Suprapubic skin (tissue), 4 donors: ENCODE results near the gene CREG2. TPM values are rescaled to one million over a fixed set of nuclear protein-coding genes. Genes with fewer than 3 reads are reported as not detected.
A peak's percentile ranks its signal among the peaks of the same experiment; 100 is the strongest.

Experiments used
- DNase-seq, 2 donors: peaks; one replicate each; pipeline ENCODE4 v3.0.0-alpha.2; 2019; ENCODE audit warnings: low spot score in 2 of 2
- H3K27ac ChIP-seq: fragments of 200-600 bp; sonication (generic); one replicate; pipeline ENCODE4 v1.5.1; 2019
- H3K27me3 ChIP-seq: fragments of 200-600 bp; sonication (generic); one replicate; pipeline ENCODE4 v1.5.1; 2019
- H3K36me3 ChIP-seq: fragments of 200-600 bp; sonication (generic); one replicate; pipeline ENCODE4 v1.5.1; 2019
- H3K4me1 ChIP-seq: fragments of 200-600 bp; sonication (generic); one replicate; pipeline ENCODE4 v1.5.1; 2019
- H3K4me3 ChIP-seq: fragments of 200-600 bp; sonication (generic); one replicate; pipeline ENCODE4 v1.5.1; 2019; ENCODE audit warnings: mild to moderate bottlenecking
- H3K9me3 ChIP-seq: fragments of 200-600 bp; sonication (generic); one replicate; pipeline ENCODE4 v1.5.1; 2019
- EP300 ChIP-seq: sonication (generic); formaldehyde crosslinking; IDR thresholded peaks from one replicate; pipeline ENCODE4 v1.6.1; 2017; ENCODE audit warnings: antibody characterized with exemption
- POLR2A ChIP-seq, 2 donors: fragments of 450-650 bp; IDR thresholded peaks; one replicate each; pipeline ENCODE4 v1.6.1; 2017; ENCODE audit warnings: antibody characterized with exemption in 2 of 2, mild to moderate bottlenecking in 2 of 2, moderate library complexity in 2 of 2
- POLR2AphosphoS5 ChIP-seq, 3 donors: sonication (generic); formaldehyde crosslinking; IDR thresholded peaks; one replicate each; pipeline ENCODE4 v1.6.1; 2017; ENCODE audit warnings: antibody characterized with exemption in 3 of 3
- WGBS: methylation state at CpG from one replicate; pipeline ENCODE4 v1.1.5; 2018; 5-methylcytosine and 5-hydroxymethylcytosine counted together
- total RNA-seq, 4 donors: library from RNA; depleted of rRNA; stranded (reverse); fragments of >200 nt; gene quantifications; one replicate each; pipeline ENCODE4 v1.1.0, GENCODE V29; 2016
- TF ChIP-seq, protein P1 (sequence below), 2 donors: fragments of 200-600 bp in 1 of 2; fragments of 450-650 bp in 1 of 2; sonication (generic) in 1 of 2; IDR thresholded peaks; one replicate each; pipeline ENCODE4 v1.5.1; 2016 to 2019; ENCODE audit warnings: antibody characterized with exemption in 2 of 2, mild to moderate bottlenecking in 1 of 2, moderate library complexity in 1 of 2

The CREG2 gene
- total RNA-seq, 4 donors from 2014 or later = 0.17 to 1.3 TPM; not detected in 2

DNA sequence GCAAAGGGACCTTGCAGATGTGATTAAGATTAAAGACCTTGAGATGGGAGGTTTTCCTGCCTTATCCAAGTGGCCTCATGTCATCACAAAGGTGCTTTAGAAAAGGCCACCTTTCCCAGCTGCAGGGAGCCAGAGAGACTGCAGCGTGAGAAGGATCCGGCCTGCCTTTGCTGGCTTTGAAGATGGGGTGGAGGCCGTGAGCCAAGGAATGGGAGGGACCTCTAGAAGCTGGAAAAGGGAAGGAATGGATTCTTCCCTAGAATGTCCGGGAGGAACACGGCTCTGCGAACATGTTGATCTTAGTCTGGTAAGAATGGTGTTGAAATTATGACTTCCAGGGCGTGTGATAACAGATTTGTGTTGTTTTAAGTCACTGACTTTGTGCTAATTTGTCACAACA, 39.9 kb upstream of the CREG2 start:
- no peaks in the 10 kb centered on the region for H3K9me3 ChIP-seq
- DNase-seq = peak in 1 of 2 donors; percentile 12
- H3K27me3 ChIP-seq = no peaks in the 10 kb centered on the region
- 90% methylated on average over 7 of the region's 7 CpGs for WGBS
- no peak overlapping the region for H3K4me3 ChIP-seq
- H3K4me1 ChIP-seq = no peaks in the 10 kb centered on the region
- H3K27ac ChIP-seq = no peak overlapping the region
- no peak for TF ChIP-seq EP300
- no peak for TF ChIP-seq POLR2AphosphoS5 (IDR thresholded peaks at IDR 0.05)
- TF ChIP-seq POLR2A (IDR thresholded peaks at IDR 0.05) = no peak
- TF ChIP-seq, protein P1, sequence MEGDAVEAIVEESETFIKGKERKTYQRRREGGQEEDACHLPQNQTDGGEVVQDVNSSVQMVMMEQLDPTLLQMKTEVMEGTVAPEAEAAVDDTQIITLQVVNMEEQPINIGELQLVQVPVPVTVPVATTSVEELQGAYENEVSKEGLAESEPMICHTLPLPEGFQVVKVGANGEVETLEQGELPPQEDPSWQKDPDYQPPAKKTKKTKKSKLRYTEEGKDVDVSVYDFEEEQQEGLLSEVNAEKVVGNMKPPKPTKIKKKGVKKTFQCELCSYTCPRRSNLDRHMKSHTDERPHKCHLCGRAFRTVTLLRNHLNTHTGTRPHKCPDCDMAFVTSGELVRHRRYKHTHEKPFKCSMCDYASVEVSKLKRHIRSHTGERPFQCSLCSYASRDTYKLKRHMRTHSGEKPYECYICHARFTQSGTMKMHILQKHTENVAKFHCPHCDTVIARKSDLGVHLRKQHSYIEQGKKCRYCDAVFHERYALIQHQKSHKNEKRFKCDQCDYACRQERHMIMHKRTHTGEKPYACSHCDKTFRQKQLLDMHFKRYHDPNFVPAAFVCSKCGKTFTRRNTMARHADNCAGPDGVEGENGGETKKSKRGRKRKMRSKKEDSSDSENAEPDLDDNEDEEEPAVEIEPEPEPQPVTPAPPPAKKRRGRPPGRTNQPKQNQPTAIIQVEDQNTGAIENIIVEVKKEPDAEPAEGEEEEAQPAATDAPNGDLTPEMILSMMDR (IDR thresholded peaks at IDR 0.05) = no peak
- H3K36me3 ChIP-seq = no peaks in the 10 kb centered on the region

DNA sequence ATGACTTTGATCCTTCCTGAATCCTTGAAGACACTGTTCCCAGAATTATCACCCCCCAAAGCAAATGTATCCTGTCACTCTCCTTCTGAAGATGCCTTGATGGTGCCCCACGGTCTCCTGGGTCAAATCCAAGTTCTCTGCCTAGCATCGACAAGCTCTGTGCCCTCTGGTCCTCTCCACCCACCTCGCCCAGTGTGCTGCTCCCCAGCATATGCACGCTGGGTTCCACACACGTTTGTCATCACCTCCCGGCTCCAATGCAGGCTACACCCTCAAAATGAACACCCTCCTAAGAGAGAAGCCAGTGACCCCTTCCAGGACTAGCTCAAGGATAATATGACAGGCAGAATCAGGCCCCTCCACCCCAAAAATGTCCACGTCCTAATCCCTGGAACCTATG, 39.5 kb upstream of the CREG2 start:
- H3K27ac ChIP-seq = no peak overlapping the region
- 82% methylated on average over 7 of the region's 7 CpGs for WGBS
- no peaks in the 10 kb centered on the region for H3K27me3 ChIP-seq
- no peaks in the 10 kb centered on the region for H3K9me3 ChIP-seq
- TF ChIP-seq POLR2AphosphoS5 (IDR thresholded peaks at IDR 0.05) (no peak), EP300 (no peak), POLR2A (IDR thresholded peaks at IDR 0.05) (no peak)
- TF ChIP-seq, protein P1 (IDR thresholded peaks at IDR 0.05) = no peak
- no peaks in the 10 kb centered on the region for H3K4me1 ChIP-seq
- DNase-seq = peak in 1 of 2 donors; percentile 29
- no peaks in the 10 kb centered on the region for H3K36me3 ChIP-seq
- H3K4me3 ChIP-seq = no peak overlapping the region

DNA sequence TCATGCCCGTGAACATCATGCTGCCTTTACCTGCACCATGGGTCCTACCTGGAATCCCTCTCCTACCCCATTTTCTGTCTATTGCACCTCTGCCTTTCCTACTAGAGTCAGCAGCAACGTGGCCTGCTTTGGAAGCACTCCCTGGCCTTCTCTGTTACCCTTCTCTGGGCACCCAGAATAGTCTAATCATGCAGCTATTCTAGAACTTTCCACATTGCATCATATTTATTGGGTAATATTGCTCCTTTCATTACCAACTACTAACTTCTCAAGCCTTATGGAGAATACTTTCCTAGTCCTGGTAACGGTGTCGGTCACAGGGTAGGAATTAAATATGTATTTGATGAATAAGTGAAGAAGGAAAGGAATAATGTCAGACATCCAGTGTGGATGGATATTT, 33.3 kb upstream of the CREG2 start:
- DNase-seq = no peak
- no peaks in the 10 kb centered on the region for H3K9me3 ChIP-seq
- no peak overlapping the region for H3K27ac ChIP-seq
- 91% methylated on average over 4 of the region's 4 CpGs for WGBS
- no peak for TF ChIP-seq POLR2AphosphoS5 (IDR thresholded peaks at IDR 0.05)
- no peak for TF ChIP-seq EP300
- no peak for TF ChIP-seq POLR2A (IDR thresholded peaks at IDR 0.05)
- TF ChIP-seq, protein P1 (IDR thresholded peaks at IDR 0.05) = no peak
- H3K27me3 ChIP-seq = no peaks in the 10 kb centered on the region
- no peaks in the 10 kb centered on the region for H3K36me3 ChIP-seq
- H3K4me3 ChIP-seq = no peak overlapping the region
- no peaks in the 10 kb centered on the region for H3K4me1 ChIP-seq

DNA sequence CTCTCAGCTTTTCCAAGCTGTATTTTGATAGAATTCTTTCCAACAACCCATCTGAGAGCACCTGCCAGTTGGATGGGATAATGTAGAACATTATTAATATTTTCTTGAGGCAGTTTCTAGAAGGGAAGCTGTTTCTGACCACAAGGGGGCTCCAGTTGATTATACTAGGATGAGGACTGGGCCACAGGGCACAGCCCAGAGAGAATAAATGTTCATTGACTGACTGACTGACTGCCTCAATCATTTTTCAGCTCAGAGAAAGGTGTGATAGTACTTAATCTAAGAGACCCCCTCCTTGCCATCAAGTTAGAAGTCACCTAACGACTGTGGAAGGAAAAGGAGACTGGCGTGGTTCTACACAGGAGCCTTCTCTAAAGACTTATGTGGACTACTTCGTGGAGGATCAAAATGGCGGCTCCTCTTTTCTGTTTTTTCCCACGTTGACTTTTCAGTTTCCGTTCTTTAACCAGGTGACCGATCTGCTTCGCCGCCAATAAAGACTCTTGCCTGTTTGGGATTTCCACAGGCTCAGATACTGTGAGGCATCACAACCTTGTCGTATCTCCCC, 31.9 kb upstream of the CREG2 start:
- WGBS = 91% methylated on average over 10 of the region's 10 CpGs
- no peak for TF ChIP-seq POLR2AphosphoS5 (IDR thresholded peaks at IDR 0.05)
- TF ChIP-seq, protein P1 (IDR thresholded peaks at IDR 0.05) = peak; percentile 55 to 67
- no peak for TF ChIP-seq EP300
- no peak for TF ChIP-seq POLR2A (IDR thresholded peaks at IDR 0.05)
- no peak overlapping the region for H3K4me3 ChIP-seq
- H3K36me3 ChIP-seq = no peaks in the 10 kb centered on the region
- H3K27ac ChIP-seq = no peak overlapping the region
- no peaks in the 10 kb centered on the region for H3K27me3 ChIP-seq
- DNase-seq = no peak
- H3K9me3 ChIP-seq = no peaks in the 10 kb centered on the region
- no peaks in the 10 kb centered on the region for H3K4me1 ChIP-seq

DNA sequence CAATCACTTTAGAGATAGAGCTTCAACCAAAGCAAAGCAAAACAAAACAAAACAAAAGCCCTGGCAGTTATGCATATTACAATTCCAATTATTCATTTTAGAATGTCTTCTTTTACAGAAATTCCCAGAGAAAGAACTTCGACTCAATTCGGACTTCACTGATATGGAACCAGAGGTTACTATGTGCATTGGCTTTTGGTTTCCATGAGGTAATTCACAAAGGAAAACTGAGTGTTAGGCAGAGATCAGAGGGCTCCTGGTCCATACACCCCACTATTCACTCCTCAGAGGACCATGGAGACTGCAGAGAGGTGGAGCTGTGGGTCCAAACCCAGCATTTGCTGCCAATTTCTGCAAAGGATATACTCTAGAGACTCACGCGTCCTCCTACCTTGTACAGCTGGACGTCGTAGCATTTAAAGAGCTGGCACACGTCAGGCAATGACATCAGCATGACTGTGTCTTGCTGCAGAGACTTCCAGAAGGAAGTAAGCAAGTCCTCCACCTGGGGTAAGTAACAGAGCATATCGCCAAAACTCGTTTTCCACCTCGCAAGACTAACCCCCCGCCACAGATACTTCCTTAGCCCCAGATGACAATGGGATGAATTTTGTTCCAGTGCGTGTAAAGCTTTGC, 31.3 kb upstream of the CREG2 start:
- Histone ChIP-seq H3K36me3 (no peaks in the 10 kb centered on the region), H3K9me3 (no peaks in the 10 kb centered on the region), H3K27ac (no peak overlapping the region), H3K4me3 (no peak overlapping the region), H3K27me3 (no peaks in the 10 kb centered on the region), H3K4me1 (no peaks in the 10 kb centered on the region)
- TF ChIP-seq, protein P1 (IDR thresholded peaks at IDR 0.05) = no peak
- TF ChIP-seq POLR2A (IDR thresholded peaks at IDR 0.05) (no peak), POLR2AphosphoS5 (IDR thresholded peaks at IDR 0.05) (no peak), EP300 (no peak)
- DNase-seq = no peak
- 77% methylated on average over 12 of the region's 12 CpGs for WGBS
